ENCODE measurements around the gene BMPR1B.

DNA sequence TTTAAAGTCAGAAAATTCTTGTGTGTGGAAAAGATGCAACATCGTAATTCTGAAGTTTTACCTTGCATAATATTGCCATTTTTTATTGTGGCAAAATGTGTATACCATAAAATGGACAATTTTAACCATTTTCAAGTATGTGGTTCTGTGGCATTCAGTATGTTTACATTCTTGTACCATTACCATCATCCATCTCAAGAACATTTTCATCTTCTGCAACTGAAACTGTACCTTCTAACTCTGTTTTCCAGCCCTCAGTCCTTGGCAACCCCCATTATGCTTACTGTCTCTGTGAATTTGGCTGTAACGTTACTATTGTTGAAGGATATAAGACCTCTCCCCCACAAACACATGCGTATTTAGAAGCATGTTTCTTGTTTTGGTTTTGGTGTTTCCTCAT, 123.2 kb downstream of the BMPR1B start:
- no peak for TF ChIP-seq POLR2A (IDR thresholded peaks at IDR 0.05)
- TF ChIP-seq, protein P1, sequence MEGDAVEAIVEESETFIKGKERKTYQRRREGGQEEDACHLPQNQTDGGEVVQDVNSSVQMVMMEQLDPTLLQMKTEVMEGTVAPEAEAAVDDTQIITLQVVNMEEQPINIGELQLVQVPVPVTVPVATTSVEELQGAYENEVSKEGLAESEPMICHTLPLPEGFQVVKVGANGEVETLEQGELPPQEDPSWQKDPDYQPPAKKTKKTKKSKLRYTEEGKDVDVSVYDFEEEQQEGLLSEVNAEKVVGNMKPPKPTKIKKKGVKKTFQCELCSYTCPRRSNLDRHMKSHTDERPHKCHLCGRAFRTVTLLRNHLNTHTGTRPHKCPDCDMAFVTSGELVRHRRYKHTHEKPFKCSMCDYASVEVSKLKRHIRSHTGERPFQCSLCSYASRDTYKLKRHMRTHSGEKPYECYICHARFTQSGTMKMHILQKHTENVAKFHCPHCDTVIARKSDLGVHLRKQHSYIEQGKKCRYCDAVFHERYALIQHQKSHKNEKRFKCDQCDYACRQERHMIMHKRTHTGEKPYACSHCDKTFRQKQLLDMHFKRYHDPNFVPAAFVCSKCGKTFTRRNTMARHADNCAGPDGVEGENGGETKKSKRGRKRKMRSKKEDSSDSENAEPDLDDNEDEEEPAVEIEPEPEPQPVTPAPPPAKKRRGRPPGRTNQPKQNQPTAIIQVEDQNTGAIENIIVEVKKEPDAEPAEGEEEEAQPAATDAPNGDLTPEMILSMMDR (IDR thresholded peaks at IDR 0.05) = no peak

Measured in gastroesophageal sphincter (tissue), 3 donors.